ENCODE data around the gene NOL7.

The NOL7 gene

GRCh38 chr6:13597073-13597472 lies 18.1 kb upstream of the NOL7 start:
- no peak for DNase-seq (ENCODE audit: low read depth, low spot score)

- no peak for DNase-seq (ENCODE audit: low read depth, low spot score)
Observed at GRCh38 chr6:13600036-13600435, 15.1 kb upstream of the NOL7 start.

- no peak for DNase-seq (ENCODE audit: low read depth, low spot score)
Observed at GRCh38 chr6:13604135-13604534, 11.0 kb upstream of the NOL7 start.

- no peak for DNase-seq (ENCODE audit: low read depth, low spot score)
Observed at GRCh38 chr6:13604546-13605416, 10.4 kb upstream of the NOL7 start.

- DNase-seq (ENCODE audit: low read depth, low spot score), result no peak
Observed at GRCh38 chr6:13605634-13606033, 9.5 kb upstream of the NOL7 start.

- no peak for DNase-seq (ENCODE audit: low read depth, low spot score)
Observed at GRCh38 chr6:13611715-13612114, 3.4 kb upstream of the NOL7 start.

- no peak for DNase-seq (ENCODE audit: low read depth, low spot score)
Observed at GRCh38 chr6:13613029-13613594, 2.0 kb upstream of the NOL7 start.

- DNase-seq (ENCODE audit: low read depth, low spot score), result no peak
Observed at GRCh38 chr6:13614126-13614925, 809 bp upstream of the NOL7 start.

GRCh38 chr6:13615792-13616120 lies 621 bp downstream of the NOL7 start:
- no peak for DNase-seq (ENCODE audit: low read depth, low spot score)

- no peak for DNase-seq (ENCODE audit: low read depth, low spot score)
Observed at GRCh38 chr6:13617066-13617465, 1.9 kb downstream of the NOL7 start.

- peak; percentile 40 for DNase-seq (ENCODE audit: low read depth, low spot score)
Observed at GRCh38 chr6:13624871-13625288, 9.7 kb downstream of the NOL7 start.

GRCh38 chr6:13629459-13630116 lies 14.5 kb downstream of the NOL7 start:
- no peak for DNase-seq (ENCODE audit: low read depth, low spot score)

- DNase-seq (ENCODE audit: low read depth, low spot score), result no peak
Observed at GRCh38 chr6:13630499-13630898, 15.4 kb downstream of the NOL7 start.

GRCh38 chr6:13633343-13633742 lies 18.2 kb downstream of the NOL7 start:
- no peak for DNase-seq (ENCODE audit: low read depth, low spot score)

GRCh38 chr6:13635948-13636658 lies 21.0 kb downstream of the NOL7 start:
- no peak for DNase-seq (ENCODE audit: low read depth, low spot score)

GRCh38 chr6:13638014-13638413 lies 22.9 kb downstream of the NOL7 start:
- DNase-seq (ENCODE audit: low read depth, low spot score), result no peak

- DNase-seq (ENCODE audit: low read depth, low spot score), result no peak
Observed at GRCh38 chr6:13638626-13639025, 23.5 kb downstream of the NOL7 start.

GRCh38 chr6:13641315-13641714 lies 26.2 kb downstream of the NOL7 start:
- DNase-seq (ENCODE audit: low read depth, low spot score), result no peak

GRCh38 chr6:13643125-13643524 lies 28.0 kb downstream of the NOL7 start:
- no peak for DNase-seq (ENCODE audit: low read depth, low spot score)

- DNase-seq (ENCODE audit: low read depth, low spot score), result no peak
Observed at GRCh38 chr6:13648850-13649249, 33.7 kb downstream of the NOL7 start.

- DNase-seq (ENCODE audit: low read depth, low spot score), result no peak
Observed at GRCh38 chr6:13649393-13649792, 34.3 kb downstream of the NOL7 start.

Measured in iPS DF 19.7 (cell line).